K562 (cell line): ENCODE results near the gene CDC37. TPM values are rescaled to one million over a fixed set of nuclear protein-coding genes. Genes with fewer than 3 reads are reported as not detected.

Experiments
- ATAC-seq: fragments of 200-7000 bp; cut with Tn5 transposase; 3 replicates; pipeline ENCODE4 v1.9.1; 2020; ENCODE audit warnings: moderate library complexity
- BruUV-seq: library from RNA; stranded (reverse); fragments of 400-500 nt; replicated peaks from 2 replicates; lab custom pipeline; 2021; lab: Mats Ljungman, UMichigan
- CTCF ChIA-PET: fragments of 300-600 bp; formaldehyde crosslinking; extraction: SDS; loops from one replicate; lab custom pipeline; 2021; ENCODE audit warnings: low intra/inter-chr PET ratio; lab: Yijun Ruan, JAX
- POLR2A ChIA-PET: fragments of 300-600, 350-650 bp; sonication (Branson Sonifier 250); formaldehyde crosslinking; extraction: SDS; loops from one replicate; lab custom pipeline; 2021; ENCODE audit warnings: antibody characterized with exemption, inconsistent platforms; lab: Yijun Ruan, JAX
- DNase-seq, 4 experiments: peaks; one replicate each; pipeline versions ENCODE4 v3.0.0 to v3.0.0-alpha.2; 2011 to 2018; ENCODE audit warnings: low spot score in 3 of 4, mixed read lengths in 3 of 4; ENCODE audit errors: extremely low read depth in 1 of 4
- FAIRE-seq: peaks from 2 replicates; lab custom pipeline; 2011; peaks lifted over from hg19 to GRCh38; lab: Jason Lieb, UNC
- H2AFZ ChIP-seq: 2 replicates; pipeline ENCODE4 v1.6.0; 2011; ENCODE audit warnings: low read depth, low read length, control low read depth, inconsistent platforms
- H3K27ac ChIP-seq: fragments of 200-600 bp; 3 replicates; pipeline ENCODE4 v1.8.0; 2011; ENCODE audit warnings: low read depth, mild to moderate bottlenecking, control low read depth, inconsistent platforms, low read length, moderate library complexity, mixed read lengths; ENCODE audit errors: extremely low read depth
- H3K27me3 ChIP-seq, 2 experiments: fragments of 300-600 bp in 1 of 2; 2 replicates in 1 of 2; 3 replicates in 1 of 2; pipeline versions ENCODE4 v1.6.0 to v1.8.0; 2011; ENCODE audit warnings: inconsistent platforms in 2 of 2, low read length in 2 of 2, mild to moderate bottlenecking in 1 of 2, mixed read lengths in 1 of 2, moderate library complexity in 1 of 2; ENCODE audit not compliant: control insufficient read depth in 2 of 2, insufficient read depth in 2 of 2
- H3K36me3 ChIP-seq: fragments of 300-600 bp; 3 replicates; pipeline ENCODE4 v1.8.0; 2011; ENCODE audit warnings: mild to moderate bottlenecking, low read length, inconsistent platforms; ENCODE audit not compliant: control insufficient read depth, insufficient read depth
- H3K4me1 ChIP-seq, 2 experiments: fragments of 200-600 bp in 1 of 2; replicated peaks in 1 of 2; 2 replicates in 1 of 2; 3 replicates in 1 of 2; pipeline versions ENCODE4 v1.5.1 to v1.8.0; 2011; ENCODE audit warnings: inconsistent platforms in 2 of 2, low read length in 2 of 2, mild to moderate bottlenecking in 1 of 2, mixed read lengths in 1 of 2, moderate library complexity in 1 of 2; ENCODE audit not compliant: control insufficient read depth in 2 of 2, insufficient read depth in 2 of 2
- H3K4me2 ChIP-seq: 2 replicates; pipeline ENCODE4 v1.6.1; 2011; ENCODE audit warnings: low read length, control low read depth, inconsistent platforms, mixed read lengths; ENCODE audit not compliant: insufficient read depth
- H3K4me3 ChIP-seq: fragments of 200-600 bp; sonication (generic), shearing (Covaris generic); 2 replicates; pipeline ENCODE4 v1.5.1; 2016; ENCODE audit warnings: control low read depth, inconsistent platforms
- H3K79me2 ChIP-seq: fragments of 200-600 bp; 3 replicates; pipeline ENCODE4 v1.8.0; 2011; ENCODE audit warnings: low read length, inconsistent platforms; ENCODE audit not compliant: control insufficient read depth, insufficient read depth
- H3K9ac ChIP-seq, 2 experiments: 2 replicates each; pipeline versions ENCODE4 v1.6.0 to v1.6.1; 2011; ENCODE audit warnings: low read depth in 2 of 2, low read length in 2 of 2, control low read depth in 1 of 2, inconsistent platforms in 1 of 2, mild to moderate bottlenecking in 1 of 2, mixed read lengths in 1 of 2; ENCODE audit not compliant: insufficient read depth in 1 of 2
- H3K9me1 ChIP-seq: one replicate; pipeline ENCODE4 v1.6.0; 2011; ENCODE audit warnings: inconsistent platforms, mild to moderate bottlenecking, low read length, moderate library complexity; ENCODE audit not compliant: control insufficient read depth, insufficient read depth
- H3K9me3 ChIP-seq: replicated peaks from 2 replicates; pipeline ENCODE4 v1.5.1; 2011; ENCODE audit warnings: low read depth, low read length, inconsistent platforms; ENCODE audit not compliant: control insufficient read depth, insufficient read depth
- H4K20me1 ChIP-seq: replicated peaks from 2 replicates; pipeline ENCODE4 v1.6.1; 2011; ENCODE audit warnings: low read length, inconsistent platforms, mixed read lengths; ENCODE audit not compliant: control insufficient read depth, insufficient read depth
- STAT5B ChIP-seq: fragments of 250-450 bp; sonication (Bioruptor Pico); IDR thresholded peaks from 2 replicates; pipeline ENCODE4 v1.8.0; 2021; ENCODE audit warnings: mild to moderate bottlenecking, inconsistent platforms
- WGBS: fragments of 100-300 bp; shearing (Covaris generic); methylation state at CpG from one replicate; pipeline ENCODE4 v1.1.6; 2016; ENCODE audit warnings: low coverage, mixed read lengths; ENCODE audit not compliant: insufficient coverage; ENCODE audit errors: missing lambda C conversion rate; 5-methylcytosine and 5-hydroxymethylcytosine counted together
- in situ Hi-C: fragments of 300-500 bp; cut with MboI; formaldehyde crosslinking; loops from 4 replicates; pipeline ENCODE4 v1.15.0; 2018; ENCODE audit warnings: inconsistent platforms, mixed read lengths
- intact Hi-C: fragments of 100-400 bp; cut with micrococcal nuclease; formaldehyde crosslinking; loops from 2 replicates; pipeline ENCODE4 v1.14.2; 2022
- polyA plus RNA-seq, 8 experiments: library from polyadenylated mRNA; depleted of rRNA in 4 of 8; stranded (reverse) in 5 of 8; unstranded in 3 of 8; fragments of >200 nt; fragmentation: Nextera tagmentation in 2 of 8; fragmentation: Illumina TruSeq in 1 of 8; extraction: Ambion mirVana in 2 of 8; extraction: Trizol in 1 of 8; gene quantifications; 2 replicates each; pipeline versions ENCODE4 v1.2.1 to v1.2.3, GENCODE V29; 2011 to 2014; ENCODE audit warnings: inconsistent platforms in 1 of 8, missing spikeins in 1 of 8
- total RNA-seq, 7 experiments: library from RNA; depleted of rRNA in 6 of 7; stranded (reverse); fragments of >200 nt in 6 of 7; fragmentation: Illumina TruSeq in 2 of 7; extraction: Trizol in 2 of 7; gene quantifications; 2 replicates each; pipeline versions ENCODE4 v1.2.1 to v1.2.3, GENCODE V29; 2011 to 2021; ENCODE audit warnings: low replicate concordance in 1 of 7
- TF ChIP-seq, protein P1 (sequence below), 2 experiments: fragments of 450-650 bp in 1 of 2; sonication (generic) in 1 of 2; formaldehyde crosslinking in 1 of 2; IDR thresholded peaks; 2 replicates each; pipeline versions ENCODE4 v1.7.1 to v1.9.0; 2016 to 2022; ENCODE audit warnings: inconsistent platforms in 1 of 2, mild to moderate bottlenecking in 1 of 2, missing genetic modification reagents in 1 of 2
- TF ChIP-seq, protein P2 (sequence below): sonication (generic); formaldehyde crosslinking; IDR thresholded peaks from 2 replicates; pipeline ENCODE4 v1.8.0; 2023; ENCODE audit warnings: mild to moderate bottlenecking, missing genetic modification reagents

Gene CDC37
- total and polyA plus RNA-seq, 9 of the 15 experiments (the other 6 are each of a cell fraction or from before 2014, with no cell fraction given), result 6.6 to 538 (median 227) TPM

DNA sequence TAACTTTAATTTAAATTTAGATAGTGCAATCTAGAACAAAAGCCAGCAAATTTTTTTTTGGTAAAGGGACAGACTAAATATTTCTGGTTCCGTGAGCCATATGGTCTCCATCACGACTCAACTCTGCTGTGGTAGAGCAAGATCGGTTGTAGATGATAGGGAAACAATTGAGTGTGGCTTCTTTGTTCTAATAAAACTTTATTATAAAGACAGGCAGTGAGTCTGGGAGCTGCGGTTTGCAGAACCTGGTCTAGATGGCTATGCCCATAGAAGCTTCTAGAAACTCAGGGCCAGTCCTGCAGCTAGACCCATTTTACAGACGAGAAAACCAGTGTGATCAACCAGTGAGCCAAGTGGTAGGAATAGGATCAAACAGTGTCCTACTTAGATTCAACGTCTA, 11.2 kb downstream of the CDC37 start:
- FAIRE-seq (no peak), ATAC-seq (no peak), DNase-seq (peak in 1 of 4 experiments; percentile 5)
- Histone ChIP-seq H3K27me3 (no peaks in the 10 kb centered on the region), H3K9me1 (no peaks in the 10 kb centered on the region), H3K79me2 (peaks cover 9% of the 10 kb centered on the region), H3K27ac (no peak overlapping the region), H3K4me2 (no peak overlapping the region), H4K20me1 (peaks cover 9% of the 10 kb centered on the region; the same call in 1 of the 2 replicates), H3K9me3 (no peaks in the 10 kb centered on the region), H3K9ac (no peak overlapping the region), H3K4me1 (peaks cover 0 to 10% of the 10 kb centered on the region in 2 experiments; a peak in 2 of 5 replicates), H2AFZ (no peak overlapping the region), H3K4me3 (no peak overlapping the region), H3K36me3 (peaks cover 70% of the 10 kb centered on the region; the same call in 2 of the 3 replicates)
- ChIA-PET CTCF (interaction anchor here (4.2 kb wide), 1 partner anchor 133 kb away, joined by 72 read pairs; no protein-coding TSS in a partner anchor), POLR2A (interaction anchor here (0.7 to 2.7 kb wide), 4 partner anchors 9 to 140 kb away, joined by 3 to 15 read pairs (median 8); partner anchors contain the start of genes ICAM5 and MRPL4)
- 80% methylated on average over 6 of the region's 6 CpGs for WGBS
- in situ Hi-C loops (no loop called here), intact Hi-C loops (no loop called here)
- no TSS peak for BruUV-seq
- no peak for TF ChIP-seq STAT5B
- TF ChIP-seq, protein P1, sequence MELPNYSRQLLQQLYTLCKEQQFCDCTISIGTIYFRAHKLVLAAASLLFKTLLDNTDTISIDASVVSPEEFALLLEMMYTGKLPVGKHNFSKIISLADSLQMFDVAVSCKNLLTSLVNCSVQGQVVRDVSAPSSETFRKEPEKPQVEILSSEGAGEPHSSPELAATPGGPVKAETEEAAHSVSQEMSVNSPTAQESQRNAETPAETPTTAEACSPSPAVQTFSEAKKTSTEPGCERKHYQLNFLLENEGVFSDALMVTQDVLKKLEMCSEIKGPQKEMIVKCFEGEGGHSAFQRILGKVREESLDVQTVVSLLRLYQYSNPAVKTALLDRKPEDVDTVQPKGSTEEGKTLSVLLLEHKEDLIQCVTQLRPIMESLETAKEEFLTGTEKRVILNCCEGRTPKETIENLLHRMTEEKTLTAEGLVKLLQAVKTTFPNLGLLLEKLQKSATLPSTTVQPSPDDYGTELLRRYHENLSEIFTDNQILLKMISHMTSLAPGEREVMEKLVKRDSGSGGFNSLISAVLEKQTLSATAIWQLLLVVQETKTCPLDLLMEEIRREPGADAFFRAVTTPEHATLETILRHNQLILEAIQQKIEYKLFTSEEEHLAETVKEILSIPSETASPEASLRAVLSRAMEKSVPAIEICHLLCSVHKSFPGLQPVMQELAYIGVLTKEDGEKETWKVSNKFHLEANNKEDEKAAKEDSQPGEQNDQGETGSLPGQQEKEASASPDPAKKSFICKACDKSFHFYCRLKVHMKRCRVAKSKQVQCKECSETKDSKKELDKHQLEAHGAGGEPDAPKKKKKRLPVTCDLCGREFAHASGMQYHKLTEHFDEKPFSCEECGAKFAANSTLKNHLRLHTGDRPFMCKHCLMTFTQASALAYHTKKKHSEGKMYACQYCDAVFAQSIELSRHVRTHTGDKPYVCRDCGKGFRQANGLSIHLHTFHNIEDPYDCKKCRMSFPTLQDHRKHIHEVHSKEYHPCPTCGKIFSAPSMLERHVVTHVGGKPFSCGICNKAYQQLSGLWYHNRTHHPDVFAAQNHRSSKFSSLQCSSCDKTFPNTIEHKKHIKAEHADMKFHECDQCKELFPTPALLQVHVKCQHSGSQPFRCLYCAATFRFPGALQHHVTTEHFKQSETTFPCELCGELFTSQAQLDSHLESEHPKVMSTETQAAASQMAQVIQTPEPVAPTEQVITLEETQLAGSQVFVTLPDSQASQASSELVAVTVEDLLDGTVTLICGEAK (IDR thresholded peaks at IDR 0.05), result peak; percentile 91
- TF ChIP-seq, protein P1 (CRISPR knock-in tag; IDR thresholded peaks at IDR 0.05), result peak; percentile 62
- TF ChIP-seq, protein P2, sequence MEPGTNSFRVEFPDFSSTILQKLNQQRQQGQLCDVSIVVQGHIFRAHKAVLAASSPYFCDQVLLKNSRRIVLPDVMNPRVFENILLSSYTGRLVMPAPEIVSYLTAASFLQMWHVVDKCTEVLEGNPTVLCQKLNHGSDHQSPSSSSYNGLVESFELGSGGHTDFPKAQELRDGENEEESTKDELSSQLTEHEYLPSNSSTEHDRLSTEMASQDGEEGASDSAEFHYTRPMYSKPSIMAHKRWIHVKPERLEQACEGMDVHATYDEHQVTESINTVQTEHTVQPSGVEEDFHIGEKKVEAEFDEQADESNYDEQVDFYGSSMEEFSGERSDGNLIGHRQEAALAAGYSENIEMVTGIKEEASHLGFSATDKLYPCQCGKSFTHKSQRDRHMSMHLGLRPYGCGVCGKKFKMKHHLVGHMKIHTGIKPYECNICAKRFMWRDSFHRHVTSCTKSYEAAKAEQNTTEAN (CRISPR knock-in tag), result no peak
